ENCODE measurements around the gene CTXN3.

CTXN3 gene

GRCh38 chr5:127696683-127697082 is 47.8 kb downstream of the CTXN3 start:
- in situ Hi-C loops (cut with MboI; ENCODE audit: low sequenced_read_pairs), result no loop called here

- in situ Hi-C loops (cut with MboI; ENCODE audit: low sequenced_read_pairs), result no loop called here
Measured at GRCh38 chr5:127697894-127698600, 49.2 kb downstream of the CTXN3 start.

- in situ Hi-C loops (cut with MboI; ENCODE audit: low sequenced_read_pairs), result no loop called here
Measured at GRCh38 chr5:127699416-127699815, 50.5 kb downstream of the CTXN3 start.

- in situ Hi-C loops (cut with MboI; ENCODE audit: low sequenced_read_pairs), result no loop called here
Measured at GRCh38 chr5:127700237-127700766, 51.4 kb downstream of the CTXN3 start.

GRCh38 chr5:127702434-127702833 is 53.6 kb downstream of the CTXN3 start:
- in situ Hi-C loops (cut with MboI; ENCODE audit: low sequenced_read_pairs), result no loop called here

- in situ Hi-C loops (cut with MboI; ENCODE audit: low sequenced_read_pairs), result no loop called here
Measured at GRCh38 chr5:127702926-127703561, 54.2 kb downstream of the CTXN3 start, which contains the start of gene CCDC192. Gene CCDC192, plus strand, starts transcription at chr5:127703391. Its CDS starts 55 bp downstream, at chr5:127703446.

GRCh38 chr5:127705120-127705892 is 56.4 kb downstream of the CTXN3 start:
- in situ Hi-C loops (cut with MboI; ENCODE audit: low sequenced_read_pairs), result no loop called here

GRCh38 chr5:127706691-127707090 is 57.8 kb downstream of the CTXN3 start:
- in situ Hi-C loops (cut with MboI; ENCODE audit: low sequenced_read_pairs), result no loop called here

GRCh38 chr5:127707209-127707608 is 58.3 kb downstream of the CTXN3 start:
- in situ Hi-C loops (cut with MboI; ENCODE audit: low sequenced_read_pairs), result no loop called here

Measured in hTERT RPE-1 (cell line).